Bronchial epithelial cell (primary cell): ENCODE measurements around the gene SLC37A1. TPM values are rescaled to one million over a fixed set of nuclear protein-coding genes. Genes with fewer than 3 reads are reported as not detected.

Experiments used
- DNase-seq: peaks from one replicate; pipeline ENCODE4 v3.0.0-alpha.2; 2010; ENCODE audit warnings: low read depth
- FAIRE-seq: peaks from 2 replicates; lab custom pipeline; 2011; peaks lifted over from hg19 to GRCh38; lab: Jason Lieb, UNC
- H3K27me3 ChIP-seq: 2 replicates; pipeline ENCODE4 v1.5.1; 2011; ENCODE audit warnings: low read length; ENCODE audit not compliant: control insufficient read depth, insufficient read depth
- H3K36me3 ChIP-seq: 2 replicates; pipeline ENCODE4 v1.5.1; 2011; ENCODE audit warnings: low read length; ENCODE audit not compliant: control insufficient read depth, insufficient read depth
- H3K4me3 ChIP-seq: 2 replicates; pipeline ENCODE4 v1.5.1; 2011; ENCODE audit warnings: mild to moderate bottlenecking, low read depth, low read length, control low read depth
- CTCF ChIP-seq: IDR thresholded peaks from 2 replicates; pipeline ENCODE4 v1.5.1; 2011; ENCODE audit warnings: mild to moderate bottlenecking, moderate library complexity, low read length, control low read depth, inconsistent platforms; ENCODE audit not compliant: insufficient read depth, severe bottlenecking
- total RNA-seq: library from RNA; depleted of rRNA; stranded (reverse); fragments of >200 nt; gene quantifications from 2 replicates; pipeline ENCODE4 v1.2.1, GENCODE V29; 2014

SLC37A1 gene
- total RNA-seq, 1 donor from 2014 or later = 7.1 TPM

GRCh38 chr21:42593007-42593814 is 79.6 kb downstream of the SLC37A1 start:
- no peaks in the 10 kb centered on the region for H3K36me3 ChIP-seq
- FAIRE-seq (no peak), DNase-seq (peak; percentile 16)
- TF ChIP-seq CTCF = peak; percentile 93
- no peaks in the 10 kb centered on the region for H3K27me3 ChIP-seq
- no peak overlapping the region for H3K4me3 ChIP-seq

GRCh38 chr21:42594616-42595282 is 81.1 kb downstream of the SLC37A1 start:
- no peak for FAIRE-seq
- Histone ChIP-seq H3K36me3 (no peaks in the 10 kb centered on the region), H3K4me3 (no peak overlapping the region), H3K27me3 (no peaks in the 10 kb centered on the region)
- TF ChIP-seq CTCF = no peak
- DNase-seq = no peak

DNA sequence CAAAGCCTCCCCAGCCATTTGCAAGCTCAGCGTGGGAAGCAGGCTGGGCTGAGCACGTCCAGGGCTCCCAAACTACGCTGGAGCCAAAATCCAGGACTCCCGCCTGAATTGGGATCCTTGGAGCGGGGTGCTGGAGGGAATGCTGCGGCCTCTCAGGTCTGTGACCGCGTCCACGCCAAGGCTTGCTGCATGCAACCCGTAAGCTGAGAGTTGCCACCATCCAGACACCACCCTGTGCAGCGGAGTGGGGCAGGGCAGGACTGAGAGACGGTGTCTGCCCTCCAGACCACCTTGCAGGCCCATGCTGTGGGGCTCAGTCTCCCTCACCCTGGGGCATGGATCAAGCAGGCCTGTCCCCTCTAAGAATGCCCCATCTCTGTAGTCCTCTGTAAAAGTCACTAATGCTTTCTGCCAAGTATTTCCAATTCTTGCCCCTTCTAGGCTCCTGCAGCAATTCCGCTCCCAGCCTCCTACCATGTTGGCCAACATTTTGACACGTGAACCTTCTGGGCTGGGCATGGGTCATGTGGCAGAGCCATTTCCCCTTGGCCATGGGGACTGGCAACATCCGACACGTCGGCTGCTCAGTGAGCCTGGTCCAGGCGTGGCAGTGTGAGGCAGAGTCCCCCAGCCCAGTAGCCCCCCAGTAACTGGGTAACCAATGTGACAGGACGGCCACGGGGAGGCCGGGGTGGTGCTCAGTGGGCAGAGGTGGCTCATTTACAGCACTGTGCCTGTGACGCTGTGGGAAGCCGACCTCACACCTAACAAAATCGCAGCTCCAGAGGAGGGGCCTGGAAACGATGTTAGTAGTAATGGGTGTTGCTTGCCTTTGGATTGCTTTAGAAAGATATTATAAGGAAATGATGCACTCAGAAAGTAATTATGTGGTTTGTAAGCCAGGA is 81.9 kb downstream of the SLC37A1 start:
- DNase-seq (no peak), FAIRE-seq (no peak)
- no peaks in the 10 kb centered on the region for H3K36me3 ChIP-seq
- no peak for TF ChIP-seq CTCF
- H3K27me3 ChIP-seq = no peaks in the 10 kb centered on the region
- no peak overlapping the region for H3K4me3 ChIP-seq

DNA sequence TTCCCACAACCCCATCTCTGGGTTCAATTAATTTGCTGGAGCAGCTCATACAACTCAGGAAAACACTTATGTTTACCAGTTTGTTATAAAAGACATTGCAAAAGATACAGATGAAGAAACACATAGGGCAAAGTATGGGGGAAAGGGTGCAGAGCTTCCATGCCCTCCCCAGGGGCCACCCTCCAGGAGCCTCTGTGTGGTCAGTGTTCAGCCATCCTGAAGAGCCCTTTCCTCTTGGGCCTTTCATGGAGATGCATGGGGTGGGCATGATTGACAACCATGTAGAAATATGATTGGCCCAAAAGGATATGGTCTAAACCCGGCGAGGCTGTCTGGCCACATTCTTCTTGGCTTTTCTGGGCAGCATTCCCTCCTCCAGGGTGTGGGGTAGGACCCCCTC is 83.0 kb downstream of the SLC37A1 start:
- no peak for TF ChIP-seq CTCF
- Histone ChIP-seq H3K36me3 (no peaks in the 10 kb centered on the region), H3K27me3 (no peaks in the 10 kb centered on the region), H3K4me3 (no peak overlapping the region)
- FAIRE-seq = no peak
- no peak for DNase-seq

GRCh38 chr21:42597487-42598158 is 84.0 kb downstream of the SLC37A1 start:
- no peaks in the 10 kb centered on the region for H3K36me3 ChIP-seq
- no peak for FAIRE-seq
- no peak for TF ChIP-seq CTCF
- H3K27me3 ChIP-seq = no peaks in the 10 kb centered on the region
- no peak for DNase-seq
- no peak overlapping the region for H3K4me3 ChIP-seq
